ENCODE data around the gene IQSEC1. TPM values are rescaled to one million over a fixed set of nuclear protein-coding genes. Genes with fewer than 3 reads are reported as not detected.

The IQSEC1 gene
- total RNA-seq, 1 donor from 2014 or later, result 148 TPM

DNA sequence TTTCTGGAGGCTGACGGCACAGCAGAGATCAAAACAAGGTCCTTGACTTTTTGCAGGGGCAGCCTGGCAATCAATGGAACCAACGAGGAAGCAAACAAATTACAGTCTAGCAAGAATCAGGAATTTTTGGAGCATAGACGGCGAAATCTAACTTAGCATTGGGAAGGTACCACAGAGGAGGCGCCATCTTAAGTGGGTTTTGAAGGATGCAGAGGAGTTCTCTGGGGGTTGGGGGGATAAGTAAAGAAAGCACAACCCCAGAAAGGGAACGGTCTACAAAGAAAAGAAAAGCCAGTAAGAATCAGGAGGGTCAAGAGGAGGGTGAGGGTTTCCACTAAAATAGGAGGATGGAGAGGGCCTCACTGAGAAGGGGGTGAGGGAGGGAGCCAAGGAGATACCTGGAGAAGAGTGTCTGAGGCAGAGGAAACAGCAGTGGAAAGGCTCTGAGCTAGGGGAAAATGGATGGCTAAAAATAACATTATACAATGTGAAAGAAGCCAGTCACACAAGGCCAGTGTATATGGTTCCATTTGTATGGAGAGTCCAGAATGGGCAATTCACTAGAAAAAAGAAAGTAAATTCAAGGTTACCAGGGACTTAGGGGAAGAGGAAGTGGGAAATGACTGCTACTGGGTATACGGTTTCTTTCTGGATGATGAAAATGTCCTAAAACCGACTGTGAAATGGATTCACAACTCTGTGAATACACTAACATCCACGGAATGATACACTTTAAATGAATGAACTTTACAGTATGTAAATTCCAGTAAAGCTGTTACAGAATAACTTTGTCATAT lies 25.2 kb upstream of the IQSEC1 start:
- H3K27me3 ChIP-seq, result no peaks in the 10 kb centered on the region
- H3K4me3 ChIP-seq, result no peak overlapping the region
- no peak overlapping the region for H3K27ac ChIP-seq
- H3K36me3 ChIP-seq, result no peaks in the 10 kb centered on the region
- H3K4me1 ChIP-seq, result no peaks in the 10 kb centered on the region
- no peak for DNase-seq (ENCODE audit: low spot score in 2 of 2)
- intact Hi-C loops (cut with DNase I), result no loop called here
- TF ChIP-seq, protein P1, sequence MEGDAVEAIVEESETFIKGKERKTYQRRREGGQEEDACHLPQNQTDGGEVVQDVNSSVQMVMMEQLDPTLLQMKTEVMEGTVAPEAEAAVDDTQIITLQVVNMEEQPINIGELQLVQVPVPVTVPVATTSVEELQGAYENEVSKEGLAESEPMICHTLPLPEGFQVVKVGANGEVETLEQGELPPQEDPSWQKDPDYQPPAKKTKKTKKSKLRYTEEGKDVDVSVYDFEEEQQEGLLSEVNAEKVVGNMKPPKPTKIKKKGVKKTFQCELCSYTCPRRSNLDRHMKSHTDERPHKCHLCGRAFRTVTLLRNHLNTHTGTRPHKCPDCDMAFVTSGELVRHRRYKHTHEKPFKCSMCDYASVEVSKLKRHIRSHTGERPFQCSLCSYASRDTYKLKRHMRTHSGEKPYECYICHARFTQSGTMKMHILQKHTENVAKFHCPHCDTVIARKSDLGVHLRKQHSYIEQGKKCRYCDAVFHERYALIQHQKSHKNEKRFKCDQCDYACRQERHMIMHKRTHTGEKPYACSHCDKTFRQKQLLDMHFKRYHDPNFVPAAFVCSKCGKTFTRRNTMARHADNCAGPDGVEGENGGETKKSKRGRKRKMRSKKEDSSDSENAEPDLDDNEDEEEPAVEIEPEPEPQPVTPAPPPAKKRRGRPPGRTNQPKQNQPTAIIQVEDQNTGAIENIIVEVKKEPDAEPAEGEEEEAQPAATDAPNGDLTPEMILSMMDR (IDR thresholded peaks at IDR 0.05), result no peak
- H3K9me3 ChIP-seq, result no peaks in the 10 kb centered on the region

- TF ChIP-seq, protein P1 (IDR thresholded peaks at IDR 0.05), result no peak
- Histone ChIP-seq H3K27ac (no peak overlapping the region), H3K4me3 (no peak overlapping the region), H3K36me3 (no peaks in the 10 kb centered on the region), H3K4me1 (no peaks in the 10 kb centered on the region), H3K27me3 (no peaks in the 10 kb centered on the region), H3K9me3 (no peaks in the 10 kb centered on the region)
- intact Hi-C loops (cut with DNase I), result no loop called here
- no peak for DNase-seq (ENCODE audit: low spot score in 2 of 2)
Measured at GRCh38 chr3:13096356-13096755, 23.1 kb upstream of the IQSEC1 start.

- TF ChIP-seq, protein P1 (IDR thresholded peaks at IDR 0.05), result no peak
- no peaks in the 10 kb centered on the region for H3K27me3 ChIP-seq
- H3K27ac ChIP-seq, result no peak overlapping the region
- no peaks in the 10 kb centered on the region for H3K4me1 ChIP-seq
- no peaks in the 10 kb centered on the region for H3K9me3 ChIP-seq
- DNase-seq (ENCODE audit: low spot score in 2 of 2), result no peak
- no peak overlapping the region for H3K4me3 ChIP-seq
- intact Hi-C loops (cut with DNase I), result no loop called here
- no peaks in the 10 kb centered on the region for H3K36me3 ChIP-seq
Measured at GRCh38 chr3:13095408-13095937, 22.2 kb upstream of the IQSEC1 start.

GRCh38 chr3:13093687-13094086 lies 20.5 kb upstream of the IQSEC1 start:
- intact Hi-C loops (cut with DNase I), result loop anchor here (2.0 to 5.0 kb wide), 2 partner anchors 189 to 555 kb away; no protein-coding TSS in a partner anchor
- Histone ChIP-seq H3K27me3 (no peaks in the 10 kb centered on the region), H3K36me3 (no peaks in the 10 kb centered on the region), H3K9me3 (no peaks in the 10 kb centered on the region), H3K27ac (no peak overlapping the region), H3K4me3 (no peak overlapping the region), H3K4me1 (no peaks in the 10 kb centered on the region)
- DNase-seq (ENCODE audit: low spot score in 2 of 2), result no peak
- TF ChIP-seq, protein P1 (IDR thresholded peaks at IDR 0.05), result no peak

DNA sequence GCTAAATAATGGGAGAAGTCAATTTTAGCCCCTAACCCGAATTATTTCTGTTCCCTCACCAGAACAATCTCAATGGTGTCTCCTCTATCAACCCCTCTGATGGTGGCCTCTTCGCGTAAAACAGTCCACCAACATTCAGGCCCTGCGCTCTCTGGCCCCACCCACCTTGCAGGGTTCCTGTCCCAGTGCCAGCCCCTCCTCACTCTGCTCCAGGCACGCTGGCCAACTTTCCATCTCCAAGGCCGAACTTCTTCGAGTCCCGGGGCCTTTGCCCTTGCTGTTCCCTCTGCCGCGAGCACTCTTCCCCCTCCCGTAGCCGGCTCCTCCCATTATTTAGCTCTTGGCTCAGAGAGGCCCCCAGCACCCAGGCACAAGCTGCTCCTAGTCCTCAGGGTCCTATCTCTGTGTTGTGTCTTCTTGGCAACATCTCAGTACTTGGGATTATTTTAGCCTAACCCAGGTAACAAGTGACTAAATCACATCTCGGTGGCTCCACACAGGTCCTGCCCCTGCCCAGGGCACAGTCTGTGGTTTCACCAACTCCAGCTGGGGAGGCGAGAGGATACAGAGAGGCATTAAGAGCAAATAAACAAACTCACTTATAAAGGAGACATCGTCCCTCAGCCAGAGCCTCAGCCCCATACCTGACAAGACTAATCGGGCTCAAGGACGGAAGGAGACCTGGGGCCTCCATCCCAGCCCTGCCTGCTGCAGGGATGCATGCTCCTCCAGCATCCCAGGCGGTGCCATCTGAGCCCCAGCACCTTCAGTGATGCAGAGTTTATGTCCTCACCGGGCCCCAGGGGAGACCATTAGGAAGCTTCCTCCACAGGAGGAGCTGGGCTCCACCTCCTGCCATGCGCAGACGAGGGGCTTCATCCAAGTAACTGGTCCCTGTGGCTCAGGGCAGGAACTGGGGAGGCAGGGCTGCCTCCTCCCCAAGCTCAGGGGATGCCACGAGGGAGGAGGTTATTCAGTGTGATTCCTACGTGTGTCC lies 19.7 kb upstream of the IQSEC1 start:
- intact Hi-C loops (cut with DNase I), result loop anchor here (1.0 to 5.0 kb wide), 3 partner anchors 189 to 556 kb away; no protein-coding TSS in a partner anchor
- Histone ChIP-seq H3K4me1 (no peaks in the 10 kb centered on the region), H3K27me3 (no peaks in the 10 kb centered on the region), H3K36me3 (no peaks in the 10 kb centered on the region), H3K4me3 (peak overlapping the region in 1 of 2 donors; percentile 23), H3K27ac (no peak overlapping the region), H3K9me3 (no peaks in the 10 kb centered on the region)
- DNase-seq (ENCODE audit: low spot score in 2 of 2), result no peak
- TF ChIP-seq, protein P1 (IDR thresholded peaks at IDR 0.05), result no peak
